Effector memory CD8-positive, alpha-beta T cell (primary cell): ENCODE results near the gene TM4SF1.

Experiments
- ATAC-seq: fragments of 150-1000 bp; cut with Tn5 transposase; replicated peaks from 2 replicates; pipeline ENCODE4 v1.10.0; 2021; ENCODE audit warnings: mild to moderate bottlenecking, moderate library complexity
- DNase-seq, 3 experiments: peaks; one replicate each; pipeline ENCODE4 v3.0.0; 2021
- H3K27ac Mint-ChIP-seq, 2 donors: one replicate each; pipeline ENCODE4 v1.8.0; 2022; ENCODE audit warnings: mild to moderate bottlenecking in 2 of 2, mixed read lengths in 2 of 2, moderate library complexity in 2 of 2
- H3K27me3 Mint-ChIP-seq, 2 donors: one replicate each; pipeline ENCODE4 v1.8.0; 2022; ENCODE audit warnings: mixed read lengths in 2 of 2
- H3K36me3 Mint-ChIP-seq: one replicate; pipeline ENCODE4 v1.8.0; 2022; ENCODE audit warnings: mild to moderate bottlenecking, moderate library complexity, mixed read lengths; ENCODE audit not compliant: insufficient read depth
- H3K4me1 Mint-ChIP-seq, 2 donors: one replicate each; pipeline ENCODE4 v1.8.0; 2022; ENCODE audit warnings: low read depth in 2 of 2, mixed read lengths in 2 of 2
- H3K4me3 Mint-ChIP-seq, 2 donors: one replicate each; pipeline ENCODE4 v1.8.0; 2022; ENCODE audit warnings: mild to moderate bottlenecking in 2 of 2, mixed read lengths in 2 of 2, moderate library complexity in 2 of 2
- H3K9me3 Mint-ChIP-seq, 2 donors: one replicate each; pipeline ENCODE4 v1.8.0; 2022; ENCODE audit warnings: mixed read lengths in 2 of 2

Gene TM4SF1

GRCh38 chr3:149376718-149377407 is 586 bp downstream of the TM4SF1 start:
- Mint-ChIP-seq H3K27ac (no peak overlapping the region), H3K4me3 (no peak overlapping the region), H3K27me3 (peaks cover 32 to 50% of the 10 kb centered on the region in 2 donors), H3K9me3 (no peaks in the 10 kb centered on the region), H3K36me3 (no peaks in the 10 kb centered on the region), H3K4me1 (no peaks in the 10 kb centered on the region)
- DNase-seq (no peak), ATAC-seq (no peak)

GRCh38 chr3:149375501-149376196 is 1.8 kb downstream of the TM4SF1 start:
- H3K4me3 Mint-ChIP-seq = no peak overlapping the region

DNA sequence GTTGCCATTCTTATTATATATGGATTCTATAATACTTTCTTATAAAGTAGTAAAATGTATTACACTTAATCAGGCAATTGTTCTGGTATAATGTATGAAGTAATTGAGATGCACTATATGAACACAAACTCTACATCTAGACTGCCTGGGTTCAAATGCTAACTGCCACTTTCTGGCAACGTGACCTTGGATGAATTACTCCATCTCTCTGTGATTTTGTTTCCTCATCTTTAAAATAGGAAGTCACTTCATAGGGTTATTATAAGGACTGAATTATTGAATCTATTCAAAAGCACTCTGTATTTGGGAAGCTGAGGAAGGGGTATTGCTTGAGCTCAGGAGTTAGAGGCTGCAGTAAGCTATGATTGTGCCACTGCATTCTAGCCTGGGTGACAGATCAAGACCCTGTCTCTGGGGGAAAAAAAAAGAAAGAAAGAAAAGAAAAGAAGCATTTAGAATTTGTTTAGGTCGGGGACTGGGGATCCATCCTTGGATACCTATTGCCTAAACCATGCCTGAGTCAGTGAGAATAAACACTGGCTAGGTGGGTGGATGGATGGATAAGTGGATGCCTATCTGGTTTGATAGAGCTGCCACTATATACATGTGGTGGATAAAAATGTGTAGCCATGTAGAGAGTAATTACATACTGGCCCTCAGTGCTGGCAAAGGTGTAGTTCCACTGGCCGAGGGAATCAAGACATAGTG is 2.5 kb downstream of the TM4SF1 start:
- no peaks in the 10 kb centered on the region for H3K36me3 Mint-ChIP-seq
- peak overlapping the region in 1 of 2 donors; percentile 59 for H3K27ac Mint-ChIP-seq
- H3K4me1 Mint-ChIP-seq = no peaks in the 10 kb centered on the region
- ATAC-seq (no peak), DNase-seq (no peak)
- no peaks in the 10 kb centered on the region for H3K9me3 Mint-ChIP-seq
- H3K27me3 Mint-ChIP-seq = peaks cover 32 to 42% of the 10 kb centered on the region in 2 donors
- no peak overlapping the region for H3K4me3 Mint-ChIP-seq

More at GRCh38 chr3:149375501-149376196, 1.8 kb downstream of the TM4SF1 start:
- no peak for DNase-seq
- Mint-ChIP-seq H3K9me3 (no peaks in the 10 kb centered on the region), H3K27me3 (peaks cover 32 to 42% of the 10 kb centered on the region in 2 donors), H3K27ac (no peak overlapping the region), H3K4me1 (no peaks in the 10 kb centered on the region), H3K36me3 (no peaks in the 10 kb centered on the region)
- no peak for ATAC-seq

- Mint-ChIP-seq H3K9me3 (no peaks in the 10 kb centered on the region), H3K27me3 (peaks cover 32 to 42% of the 10 kb centered on the region in 2 donors), H3K36me3 (no peaks in the 10 kb centered on the region), H3K4me3 (no peak overlapping the region), H3K4me1 (no peaks in the 10 kb centered on the region), H3K27ac (no peak overlapping the region)
- DNase-seq (no peak), ATAC-seq (no peak)
These were observed 3.1 kb downstream of the TM4SF1 start for GRCh38 chr3:149374391-149374790.

DNA sequence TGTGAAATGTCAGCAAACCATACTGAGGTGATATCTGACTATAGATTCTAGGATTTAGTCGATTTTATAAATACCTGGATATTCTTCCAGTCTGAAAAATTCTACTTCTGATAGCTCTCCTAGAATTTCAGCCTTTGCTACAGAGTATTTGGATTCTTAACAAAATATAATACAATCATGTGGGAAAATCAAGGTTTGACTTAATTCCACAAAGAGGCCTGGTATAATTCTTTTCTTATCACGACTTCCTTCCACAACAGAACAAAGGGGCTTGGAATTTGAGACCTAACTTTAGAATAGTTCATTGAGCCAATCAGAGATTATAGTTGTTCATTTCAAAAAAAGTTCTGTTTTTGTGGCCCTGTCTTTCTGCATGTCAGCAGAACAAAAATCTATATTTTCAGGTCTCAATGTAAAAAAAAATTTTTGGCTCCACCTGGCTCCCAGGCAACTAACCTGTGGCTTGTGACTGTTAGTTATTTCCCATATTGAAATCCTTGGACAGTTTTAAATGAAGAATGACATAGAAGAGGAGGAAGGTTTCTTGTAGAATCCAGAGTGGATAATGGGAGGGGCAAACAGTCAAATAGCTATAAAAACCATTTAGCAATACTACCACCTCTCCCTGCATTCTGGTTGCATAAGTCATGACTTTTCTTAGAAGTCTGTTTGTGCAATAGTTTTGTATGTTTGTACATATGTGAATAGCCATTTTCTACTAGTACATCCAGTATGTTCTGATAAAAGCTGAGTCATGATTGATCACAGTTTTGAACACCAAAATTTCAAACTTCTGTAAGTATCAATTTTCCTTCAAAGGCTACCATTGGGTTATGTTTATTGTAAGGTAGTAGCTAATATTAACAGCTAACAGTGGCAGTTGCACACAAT is 4.0 kb downstream of the TM4SF1 start:
- ATAC-seq = no peak

DNA sequence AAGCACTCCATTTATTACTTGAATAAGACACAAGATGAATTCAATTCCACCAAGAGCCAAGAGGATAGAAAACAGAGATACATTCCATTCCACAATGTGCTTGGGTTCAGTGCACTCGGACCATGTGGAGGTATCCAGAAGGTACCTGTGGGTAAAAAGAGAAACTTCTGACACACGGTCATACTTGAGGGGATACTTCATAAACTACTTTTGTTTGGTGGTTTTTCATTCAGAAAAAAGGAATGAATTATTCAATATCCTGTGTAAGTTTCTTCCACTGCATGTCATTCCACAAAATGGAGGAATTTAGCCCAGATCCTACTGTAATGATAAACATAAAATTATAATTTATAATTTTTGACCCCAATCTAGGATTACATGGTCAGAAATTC is 5.7 kb downstream of the TM4SF1 start:
- Mint-ChIP-seq H3K4me1 (no peaks in the 10 kb centered on the region), H3K27me3 (peaks cover 19 to 27% of the 10 kb centered on the region in 2 donors), H3K4me3 (no peak overlapping the region), H3K9me3 (no peaks in the 10 kb centered on the region), H3K27ac (no peak overlapping the region), H3K36me3 (no peaks in the 10 kb centered on the region)
- no peak for DNase-seq
- ATAC-seq = no peak

More for the DNA sequence above, 4.0 kb downstream of the TM4SF1 start:
- H3K4me1 Mint-ChIP-seq = no peaks in the 10 kb centered on the region
- H3K36me3 Mint-ChIP-seq = no peaks in the 10 kb centered on the region
- H3K4me3 Mint-ChIP-seq = no peak overlapping the region
- no peaks in the 10 kb centered on the region for H3K9me3 Mint-ChIP-seq
- peaks cover 27 to 35% of the 10 kb centered on the region in 2 donors for H3K27me3 Mint-ChIP-seq
- DNase-seq = no peak
- H3K27ac Mint-ChIP-seq = no peak overlapping the region

DNA sequence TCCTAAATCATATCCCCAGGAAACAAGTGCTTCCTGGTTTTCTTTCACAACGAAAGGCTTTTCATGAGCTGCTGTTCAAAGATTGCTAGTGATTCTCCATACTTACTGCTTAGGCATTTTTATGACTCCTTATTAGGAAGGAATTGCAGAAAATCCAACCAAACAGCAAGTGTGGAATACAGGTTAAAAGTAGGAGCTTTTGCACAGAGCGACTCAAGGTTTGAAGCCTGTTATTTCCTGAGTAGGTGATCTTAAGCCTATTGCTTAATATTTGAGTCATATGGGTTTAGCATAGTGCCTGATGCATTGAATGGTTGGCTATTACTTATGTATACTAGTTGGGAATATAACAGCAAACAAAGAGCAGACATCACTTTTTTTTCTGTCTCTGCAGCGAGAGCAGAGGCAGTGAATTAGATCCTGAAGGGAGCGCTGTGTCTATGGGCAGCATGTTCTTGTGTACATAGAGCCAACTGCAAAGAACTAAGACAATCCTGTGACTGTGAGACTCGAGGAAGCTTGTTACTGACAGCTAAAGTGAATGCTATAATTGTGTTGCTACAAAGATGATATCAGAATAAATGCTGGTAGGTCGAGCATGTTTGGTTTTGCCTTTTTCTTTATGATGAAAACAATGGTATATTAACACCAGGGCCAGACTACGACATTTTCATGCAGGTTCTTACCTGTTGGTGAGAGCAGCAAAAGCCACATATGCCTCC is 6.3 kb downstream of the TM4SF1 start:
- Mint-ChIP-seq H3K36me3 (no peaks in the 10 kb centered on the region), H3K9me3 (no peaks in the 10 kb centered on the region), H3K27ac (no peak overlapping the region), H3K27me3 (peaks cover 19 to 26% of the 10 kb centered on the region in 2 donors), H3K4me3 (no peak overlapping the region), H3K4me1 (no peaks in the 10 kb centered on the region)
- DNase-seq (no peak), ATAC-seq (no peak)

DNA sequence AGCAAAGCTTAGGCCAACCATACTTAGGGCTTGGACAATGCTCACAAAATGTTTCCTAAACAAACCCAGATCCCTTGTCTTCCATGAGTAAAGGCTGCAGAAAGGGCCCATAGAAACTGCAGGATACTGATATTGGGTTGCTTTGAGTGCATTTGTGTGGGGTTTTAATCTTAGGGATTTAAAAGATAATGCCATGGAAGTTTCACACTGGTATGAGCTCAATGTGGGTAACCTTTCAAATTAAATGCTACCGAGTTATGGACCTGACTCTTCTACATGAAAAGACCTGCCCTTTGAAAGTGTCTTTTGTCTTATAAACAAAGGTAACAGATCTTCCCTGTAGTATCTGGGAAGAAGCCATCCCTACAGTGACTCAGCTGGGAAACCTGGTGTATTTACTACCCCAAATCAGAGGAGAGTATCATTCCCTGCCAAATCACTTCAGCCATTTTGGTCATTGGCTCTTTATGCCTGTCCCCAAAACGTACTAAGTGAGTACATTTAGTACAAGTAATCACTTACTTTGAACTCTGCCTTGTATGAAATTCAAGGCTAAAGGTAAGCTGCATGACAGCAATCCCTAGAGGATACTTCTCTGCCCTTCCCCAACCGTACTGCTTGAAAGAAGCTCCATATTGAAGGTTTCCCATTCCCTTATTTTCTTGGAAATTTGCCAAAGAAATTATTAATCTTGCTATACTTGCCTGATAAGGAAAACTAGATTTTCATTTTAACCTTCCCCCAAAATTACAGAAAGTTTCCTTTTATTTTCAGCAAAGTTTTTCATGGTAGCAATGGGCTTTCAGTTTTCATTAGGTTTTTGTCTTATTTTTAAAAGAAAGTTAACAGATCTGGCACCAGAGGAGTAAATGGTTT is 7.2 kb downstream of the TM4SF1 start:
- Mint-ChIP-seq H3K4me1 (no peaks in the 10 kb centered on the region), H3K36me3 (no peaks in the 10 kb centered on the region), H3K9me3 (no peaks in the 10 kb centered on the region), H3K27me3 (peaks cover 15 to 29% of the 10 kb centered on the region in 2 donors), H3K4me3 (no peak overlapping the region), H3K27ac (no peak overlapping the region)
- ATAC-seq = no peak
- DNase-seq = no peak

DNA sequence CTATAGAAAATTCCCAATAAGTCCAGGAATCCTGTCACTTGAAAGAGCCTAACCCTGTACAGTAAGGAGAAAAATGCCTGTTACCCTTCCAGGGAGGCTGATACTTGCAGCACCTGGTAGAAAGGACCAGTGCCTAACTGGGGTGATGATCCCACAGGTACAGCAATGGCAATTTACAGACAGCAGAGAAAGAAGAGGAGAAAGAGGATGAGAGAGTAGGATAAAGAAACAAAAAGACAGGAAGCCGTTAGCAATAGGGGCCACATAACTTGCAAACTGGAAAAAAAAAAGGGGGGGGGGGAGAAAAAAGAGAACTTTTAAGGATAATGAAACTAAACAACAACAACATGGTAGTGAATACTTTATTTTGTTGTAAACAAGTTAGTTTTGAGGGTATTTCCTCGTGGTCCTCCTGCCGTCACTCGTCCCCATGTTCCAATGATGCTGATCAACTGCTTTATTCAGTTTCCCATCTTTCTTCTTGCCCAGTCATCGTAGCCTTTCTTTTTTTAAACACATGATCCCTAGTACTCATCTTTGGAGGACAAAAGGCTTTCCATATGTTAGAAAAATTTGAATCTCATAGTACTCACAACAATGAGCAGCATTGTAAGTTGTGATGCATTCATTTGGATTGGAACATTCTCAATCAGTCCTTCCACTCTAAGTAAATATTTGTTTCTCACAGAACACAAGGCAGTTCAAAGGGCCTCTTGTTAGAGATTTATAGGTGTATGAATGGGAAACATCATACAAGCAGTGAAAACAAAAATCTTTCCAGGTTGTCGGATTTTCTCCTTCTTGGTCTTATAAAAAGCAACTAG is 8.6 kb downstream of the TM4SF1 start:
- DNase-seq (no peak), ATAC-seq (no peak)
- H3K36me3 Mint-ChIP-seq = no peaks in the 10 kb centered on the region
- no peaks in the 10 kb centered on the region for H3K9me3 Mint-ChIP-seq
- H3K4me1 Mint-ChIP-seq = no peaks in the 10 kb centered on the region
- H3K27me3 Mint-ChIP-seq = peaks cover 17 to 33% of the 10 kb centered on the region in 2 donors
- H3K27ac Mint-ChIP-seq = no peak overlapping the region
- H3K4me3 Mint-ChIP-seq = no peak overlapping the region

DNA sequence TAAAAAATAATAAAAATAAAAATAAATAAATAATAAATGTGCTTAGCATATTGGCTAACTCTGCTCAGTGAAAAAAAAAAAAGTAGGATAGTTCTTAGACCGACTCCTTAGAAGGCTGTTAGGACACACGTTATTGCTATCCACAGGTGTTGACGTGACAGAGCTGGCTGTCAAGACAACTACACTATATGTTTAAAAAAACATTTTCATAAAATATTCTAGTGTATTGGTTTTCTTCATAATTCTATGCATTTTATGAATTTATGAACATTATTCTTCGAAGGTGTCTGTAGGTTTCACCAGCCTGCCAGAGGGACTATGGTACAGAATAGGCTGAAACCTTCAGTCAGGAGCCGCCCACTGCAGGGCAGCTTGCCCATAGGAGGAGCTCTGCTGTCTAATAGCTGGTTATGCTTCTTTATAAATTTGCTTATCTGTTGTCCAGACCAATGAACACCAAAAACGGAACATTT is 9.2 kb downstream of the TM4SF1 start:
- no peak for ATAC-seq
- Mint-ChIP-seq H3K4me3 (no peak overlapping the region), H3K36me3 (no peaks in the 10 kb centered on the region)

More for the DNA sequence above, 9.2 kb downstream of the TM4SF1 start:
- DNase-seq = no peak
- H3K27me3 Mint-ChIP-seq = peaks cover 19 to 35% of the 10 kb centered on the region in 2 donors
- no peaks in the 10 kb centered on the region for H3K4me1 Mint-ChIP-seq
- no peak overlapping the region for H3K27ac Mint-ChIP-seq
- H3K9me3 Mint-ChIP-seq = no peaks in the 10 kb centered on the region
